ENCODE measurements around the gene HS6ST2. TPM values are rescaled to one million over a fixed set of nuclear protein-coding genes. Genes with fewer than 3 reads are reported as not detected.

Gene HS6ST2
- total RNA-seq, 1 experiment from 2014 or later, result 0.26 TPM

DNA sequence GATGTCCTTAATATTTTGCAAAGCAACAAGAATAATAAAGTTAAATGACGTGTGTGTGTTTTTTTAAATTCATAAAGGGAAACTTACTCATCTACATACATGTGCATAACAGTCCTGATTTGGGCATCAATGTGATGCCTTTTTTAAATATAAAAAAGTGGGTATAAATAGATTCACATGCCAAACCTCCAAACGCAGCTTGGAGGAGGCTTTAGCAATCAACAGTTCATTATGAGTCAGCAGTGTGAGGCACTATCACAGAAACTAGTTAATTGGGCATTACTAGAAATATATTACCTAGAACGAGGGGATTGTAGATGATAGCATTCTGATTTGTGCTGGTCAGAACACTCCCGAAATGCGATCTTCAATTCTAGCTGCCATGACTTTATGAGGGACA lies 115.1 kb downstream of the HS6ST2 start:
- in situ Hi-C loops (cut with HindIII; ENCODE audit: low pct_unique_long_range_greater_than_20kb, low sequenced_read_pairs) (no loop called here), intact Hi-C loops (cut with micrococcal nuclease; ENCODE audit: unreplicated experiment) (no loop called here)
- no peaks in the 10 kb centered on the region for H3K36me3 ChIP-seq (ENCODE audit: control insufficient read depth, insufficient read depth, low read length)
- no peak overlapping the region for H3K27ac ChIP-seq (ENCODE audit: low read length)
- no peak for TF ChIP-seq POLR2AphosphoS5 (IDR thresholded peaks at IDR 0.05; ENCODE audit: low read depth, low read length)
- no peak for TF ChIP-seq SIN3A (IDR thresholded peaks at IDR 0.05; ENCODE audit: borderline replicate concordance, insufficient read depth, low read depth, low read length)
- TF ChIP-seq, protein P1, sequence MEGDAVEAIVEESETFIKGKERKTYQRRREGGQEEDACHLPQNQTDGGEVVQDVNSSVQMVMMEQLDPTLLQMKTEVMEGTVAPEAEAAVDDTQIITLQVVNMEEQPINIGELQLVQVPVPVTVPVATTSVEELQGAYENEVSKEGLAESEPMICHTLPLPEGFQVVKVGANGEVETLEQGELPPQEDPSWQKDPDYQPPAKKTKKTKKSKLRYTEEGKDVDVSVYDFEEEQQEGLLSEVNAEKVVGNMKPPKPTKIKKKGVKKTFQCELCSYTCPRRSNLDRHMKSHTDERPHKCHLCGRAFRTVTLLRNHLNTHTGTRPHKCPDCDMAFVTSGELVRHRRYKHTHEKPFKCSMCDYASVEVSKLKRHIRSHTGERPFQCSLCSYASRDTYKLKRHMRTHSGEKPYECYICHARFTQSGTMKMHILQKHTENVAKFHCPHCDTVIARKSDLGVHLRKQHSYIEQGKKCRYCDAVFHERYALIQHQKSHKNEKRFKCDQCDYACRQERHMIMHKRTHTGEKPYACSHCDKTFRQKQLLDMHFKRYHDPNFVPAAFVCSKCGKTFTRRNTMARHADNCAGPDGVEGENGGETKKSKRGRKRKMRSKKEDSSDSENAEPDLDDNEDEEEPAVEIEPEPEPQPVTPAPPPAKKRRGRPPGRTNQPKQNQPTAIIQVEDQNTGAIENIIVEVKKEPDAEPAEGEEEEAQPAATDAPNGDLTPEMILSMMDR (IDR thresholded peaks at IDR 0.05), result no peak
- no peak for TF ChIP-seq TCF7L2 (IDR thresholded peaks at IDR 0.05; ENCODE audit: low read depth, low read length)
- TF ChIP-seq, protein P2, sequence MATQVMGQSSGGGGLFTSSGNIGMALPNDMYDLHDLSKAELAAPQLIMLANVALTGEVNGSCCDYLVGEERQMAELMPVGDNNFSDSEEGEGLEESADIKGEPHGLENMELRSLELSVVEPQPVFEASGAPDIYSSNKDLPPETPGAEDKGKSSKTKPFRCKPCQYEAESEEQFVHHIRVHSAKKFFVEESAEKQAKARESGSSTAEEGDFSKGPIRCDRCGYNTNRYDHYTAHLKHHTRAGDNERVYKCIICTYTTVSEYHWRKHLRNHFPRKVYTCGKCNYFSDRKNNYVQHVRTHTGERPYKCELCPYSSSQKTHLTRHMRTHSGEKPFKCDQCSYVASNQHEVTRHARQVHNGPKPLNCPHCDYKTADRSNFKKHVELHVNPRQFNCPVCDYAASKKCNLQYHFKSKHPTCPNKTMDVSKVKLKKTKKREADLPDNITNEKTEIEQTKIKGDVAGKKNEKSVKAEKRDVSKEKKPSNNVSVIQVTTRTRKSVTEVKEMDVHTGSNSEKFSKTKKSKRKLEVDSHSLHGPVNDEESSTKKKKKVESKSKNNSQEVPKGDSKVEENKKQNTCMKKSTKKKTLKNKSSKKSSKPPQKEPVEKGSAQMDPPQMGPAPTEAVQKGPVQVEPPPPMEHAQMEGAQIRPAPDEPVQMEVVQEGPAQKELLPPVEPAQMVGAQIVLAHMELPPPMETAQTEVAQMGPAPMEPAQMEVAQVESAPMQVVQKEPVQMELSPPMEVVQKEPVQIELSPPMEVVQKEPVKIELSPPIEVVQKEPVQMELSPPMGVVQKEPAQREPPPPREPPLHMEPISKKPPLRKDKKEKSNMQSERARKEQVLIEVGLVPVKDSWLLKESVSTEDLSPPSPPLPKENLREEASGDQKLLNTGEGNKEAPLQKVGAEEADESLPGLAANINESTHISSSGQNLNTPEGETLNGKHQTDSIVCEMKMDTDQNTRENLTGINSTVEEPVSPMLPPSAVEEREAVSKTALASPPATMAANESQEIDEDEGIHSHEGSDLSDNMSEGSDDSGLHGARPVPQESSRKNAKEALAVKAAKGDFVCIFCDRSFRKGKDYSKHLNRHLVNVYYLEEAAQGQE (IDR thresholded peaks at IDR 0.05; ENCODE audit: insufficient read depth in 1 of 2, low read depth in 2 of 2, low read length in 1 of 2), result no peak
- no peaks in the 10 kb centered on the region for H3K9me3 ChIP-seq (ENCODE audit: control insufficient read depth, insufficient read depth, low read depth, low read length)
- no peaks in the 10 kb centered on the region for H3K27me3 ChIP-seq (ENCODE audit: control insufficient read depth, insufficient read depth, low read length)
- ATAC-seq, result no peak
- CTCF ChIA-PET, result no interaction called here
- no peak overlapping the region for H3K4me3 ChIP-seq (ENCODE audit: low read depth in 2 of 2, low read length in 2 of 2)
- POLR2A ChIA-PET, result no interaction called here
- BruUV-seq (replicated peaks), result no TSS peak
- no peaks in the 10 kb centered on the region for H3K4me1 ChIP-seq (ENCODE audit: control insufficient read depth, insufficient read depth, low read length)
- no peak for DNase-seq (ENCODE audit: low read depth, low spot score)

DNA sequence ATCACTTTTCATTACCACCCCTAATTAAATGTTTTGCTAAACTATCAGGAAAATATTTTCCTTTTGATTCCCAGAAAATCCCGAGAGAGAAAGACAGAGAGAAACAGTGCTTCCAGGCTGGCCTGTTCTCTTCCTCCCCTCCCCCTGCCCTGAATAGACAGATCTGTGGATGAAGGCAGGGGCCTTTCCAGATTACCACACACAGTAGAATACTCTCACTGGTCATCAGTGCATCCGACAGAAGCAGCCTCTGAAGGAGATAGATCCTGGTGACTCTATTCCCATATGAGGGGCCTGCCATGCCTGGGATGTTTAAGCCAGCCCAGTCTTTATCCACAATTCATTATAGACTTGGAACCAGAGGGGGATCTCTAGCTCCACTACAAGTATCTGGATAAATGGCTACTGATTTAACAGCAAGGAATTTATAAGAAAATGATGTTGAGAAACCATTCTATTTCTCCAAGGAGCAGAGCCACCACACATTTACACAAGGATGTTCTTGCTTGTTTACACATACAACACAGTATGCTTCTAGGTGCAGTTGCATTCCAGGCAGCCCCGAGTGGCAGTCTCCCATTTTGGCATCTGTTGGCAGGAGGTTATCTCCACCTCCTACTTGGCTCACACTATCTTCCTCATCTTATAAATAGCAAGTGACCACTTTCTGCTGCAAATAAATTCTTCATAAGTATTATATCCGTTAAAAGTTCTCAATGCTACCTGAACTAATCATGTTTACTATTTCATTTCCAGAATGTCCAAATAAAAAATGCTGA lies 115.8 kb downstream of the HS6ST2 start:
- ChIA-PET CTCF (no interaction called here), POLR2A (no interaction called here)
- TF ChIP-seq, protein P1 (IDR thresholded peaks at IDR 0.05), result no peak
- TF ChIP-seq POLR2AphosphoS5 (IDR thresholded peaks at IDR 0.05; ENCODE audit: low read depth, low read length), result no peak
- no peak for TF ChIP-seq SIN3A (IDR thresholded peaks at IDR 0.05; ENCODE audit: borderline replicate concordance, insufficient read depth, low read depth, low read length)
- TF ChIP-seq, protein P2 (IDR thresholded peaks at IDR 0.05; ENCODE audit: insufficient read depth in 1 of 2, low read depth in 2 of 2, low read length in 1 of 2), result no peak
- TF ChIP-seq TCF7L2 (IDR thresholded peaks at IDR 0.05; ENCODE audit: low read depth, low read length), result no peak
- Histone ChIP-seq H3K36me3 (ENCODE audit: control insufficient read depth, insufficient read depth, low read length) (no peaks in the 10 kb centered on the region), H3K27me3 (ENCODE audit: control insufficient read depth, insufficient read depth, low read length) (no peaks in the 10 kb centered on the region), H3K9me3 (ENCODE audit: control insufficient read depth, insufficient read depth, low read depth, low read length) (no peaks in the 10 kb centered on the region), H3K4me3 (ENCODE audit: low read depth in 2 of 2, low read length in 2 of 2) (no peak overlapping the region), H3K4me1 (ENCODE audit: control insufficient read depth, insufficient read depth, low read length) (no peaks in the 10 kb centered on the region), H3K27ac (ENCODE audit: low read length) (no peak overlapping the region)
- DNase-seq (ENCODE audit: low read depth, low spot score) (no peak), ATAC-seq (no peak)
- in situ Hi-C loops (cut with HindIII; ENCODE audit: low pct_unique_long_range_greater_than_20kb, low sequenced_read_pairs), result no loop called here
- no TSS peak for BruUV-seq (replicated peaks)
- intact Hi-C loops (cut with micrococcal nuclease; ENCODE audit: unreplicated experiment), result no loop called here
